Measurements from ENCODE around the gene PLXNA2.

GRCh38 chr1:208279826-208280588 is 35.8 kb upstream of the PLXNA2 start:
- TF ChIP-seq EZH2 (IDR thresholded peaks at IDR 0.05; ENCODE audit: insufficient read depth, poor library complexity, severe bottlenecking) (no peak), EZH2phosphoT487 (IDR thresholded peaks at IDR 0.05; ENCODE audit: insufficient read depth, low read depth) (no peak)
